SK-N-SH (cell line): ENCODE data around the gene KMO. TPM values are rescaled to one million over a fixed set of nuclear protein-coding genes. Genes with fewer than 3 reads are reported as not detected.

Experiments
- CTCF ChIA-PET: fragments of 300-600, 350-600 bp; formaldehyde crosslinking; extraction: SDS; loops from one replicate; lab custom pipeline; 2021; lab: Yijun Ruan, JAX
- POLR2A ChIA-PET: fragments of 350-600 bp; sonication (Branson Sonifier 250); formaldehyde crosslinking; extraction: SDS; loops from one replicate; lab custom pipeline; 2020; ENCODE audit warnings: antibody characterized with exemption, inconsistent platforms; lab: Yijun Ruan, JAX
- DNase-seq: peaks from one replicate; pipeline ENCODE4 v3.0.0; 2012
- H2AFZ ChIP-seq: fragments of 200-600 bp; sonication (generic); 2 replicates; pipeline ENCODE4 v1.8.1; 2016; ENCODE audit warnings: antibody characterized with exemption, mild to moderate bottlenecking, low read depth
- H3F3A ChIP-seq: fragments of 200-600 bp; sonication (generic); replicated peaks from 2 replicates; pipeline ENCODE3; 2016; ENCODE audit warnings: antibody characterized with exemption, mild to moderate bottlenecking; ENCODE audit not compliant: insufficient read depth
- H3K27ac ChIP-seq, 2 experiments: fragments of 200-500 bp in 1 of 2; fragments of 200-600 bp in 1 of 2; sonication (Bioruptor generic) in 1 of 2; sonication (generic), shearing (Covaris generic) in 1 of 2; 2 replicates each; pipeline versions ENCODE4 v1.5.1 to v1.6.1; 2014 to 2016; ENCODE audit warnings: low read depth in 2 of 2, inconsistent platforms in 1 of 2, low read length in 1 of 2, mild to moderate bottlenecking in 1 of 2, mixed read lengths in 1 of 2
- H3K27me3 ChIP-seq: fragments of 200-600 bp; sonication (generic), shearing (Covaris generic); 2 replicates; pipeline ENCODE4 v1.6.1; 2016; ENCODE audit warnings: mixed run types; ENCODE audit not compliant: insufficient read depth
- H3K36me3 ChIP-seq, 2 experiments: fragments of 200-500 bp in 1 of 2; fragments of 200-600 bp in 1 of 2; sonication (Bioruptor generic) in 1 of 2; sonication (generic) in 1 of 2; replicated peaks in 1 of 2; 2 replicates each; pipeline versions ENCODE3 to v1.5.1; 2014 to 2016; ENCODE audit warnings: low read length in 1 of 2, mild to moderate bottlenecking in 1 of 2; ENCODE audit not compliant: insufficient read depth in 2 of 2, control insufficient read depth in 1 of 2
- H3K4me1 ChIP-seq, 2 experiments: fragments of 200-500 bp in 1 of 2; fragments of 200-600 bp in 1 of 2; sonication (Bioruptor generic) in 1 of 2; sonication (generic), shearing (Covaris generic) in 1 of 2; 2 replicates each; pipeline versions ENCODE4 v1.5.1 to v1.6.1; 2014 to 2016; ENCODE audit warnings: low read depth in 1 of 2, low read length in 1 of 2, mixed run types in 1 of 2; ENCODE audit not compliant: insufficient read depth in 2 of 2, control insufficient read depth in 1 of 2
- H3K4me2 ChIP-seq: fragments of 200-600 bp; sonication (generic), shearing (Covaris generic); 2 replicates; pipeline ENCODE4 v1.6.1; 2017; ENCODE audit warnings: mixed run types
- H3K4me3 ChIP-seq, 2 experiments: fragments of 200-500 bp in 1 of 2; fragments of 200-600 bp in 1 of 2; sonication (Bioruptor generic) in 1 of 2; sonication (generic), shearing (Covaris generic) in 1 of 2; 2 replicates each; pipeline versions ENCODE4 v1.5.1 to v1.8.1; 2014 to 2016; ENCODE audit warnings: low read depth in 2 of 2, inconsistent platforms in 1 of 2, low read length in 1 of 2, mild to moderate bottlenecking in 1 of 2, mixed read lengths in 1 of 2, moderate library complexity in 1 of 2
- H3K79me2 ChIP-seq: fragments of 200-600 bp; sonication (generic); 2 replicates; pipeline ENCODE4 v1.8.1; 2017; ENCODE audit warnings: mild to moderate bottlenecking; ENCODE audit not compliant: insufficient read depth
- H3K9ac ChIP-seq: fragments of 200-600 bp; sonication (generic); 2 replicates; pipeline ENCODE4 v1.6.1; 2017; ENCODE audit warnings: mixed run types
- H3K9me2 ChIP-seq: fragments of 200-600 bp; sonication (generic); 2 replicates; pipeline ENCODE4 v1.6.1; 2017; ENCODE audit warnings: mixed run types
- H3K9me3 ChIP-seq: fragments of 200-600 bp; sonication (generic); 2 replicates; pipeline ENCODE4 v1.6.1; 2017; ENCODE audit warnings: mixed run types, mild to moderate bottlenecking, moderate library complexity
- H4K20me1 ChIP-seq: fragments of 200-600 bp; sonication (generic); 2 replicates; pipeline ENCODE4 v1.6.1; 2017; ENCODE audit warnings: mild to moderate bottlenecking, mixed run types; ENCODE audit not compliant: insufficient read depth
- ELF1 ChIP-seq: IDR thresholded peaks from 2 replicates; pipeline ENCODE4 v1.4.0; 2012
- EP300 ChIP-seq, 2 experiments: IDR thresholded peaks; 2 replicates each; pipeline versions ENCODE4 v1.4.0 to v1.6.1; 2012; ENCODE audit warnings: borderline replicate concordance in 1 of 2, low read depth in 1 of 2, low read length in 1 of 2
- EZH2phosphoT487 ChIP-seq: fragments of 200-600 bp; sonication (generic); IDR thresholded peaks from 2 replicates; pipeline ENCODE4 v1.6.1; 2017; ENCODE audit warnings: low read depth, mixed run types, mild to moderate bottlenecking, antibody characterized with exemption, moderate library complexity, borderline replicate concordance
- FOSL2 ChIP-seq: IDR thresholded peaks from 2 replicates; pipeline ENCODE4 v1.4.0; 2012; ENCODE audit warnings: low read depth, mild to moderate bottlenecking, moderate library complexity, borderline replicate concordance
- GABPA ChIP-seq: IDR thresholded peaks from 2 replicates; pipeline ENCODE4 v1.4.0; 2012; ENCODE audit warnings: low read depth, mild to moderate bottlenecking
- GATA2 ChIP-seq: sonication (generic); formaldehyde crosslinking; IDR thresholded peaks from 2 replicates; pipeline ENCODE4 v1.5.0; 2020; ENCODE audit warnings: mild to moderate bottlenecking, missing genetic modification reagents
- IRF3 ChIP-seq: fragments of 150-350 bp; IDR thresholded peaks from 2 replicates; pipeline ENCODE4 v1.6.1; 2016; ENCODE audit warnings: mild to moderate bottlenecking, low read depth, low read length
- MEF2A ChIP-seq: IDR thresholded peaks from 2 replicates; pipeline ENCODE4 v1.4.0; 2012; ENCODE audit warnings: low read depth, borderline replicate concordance
- NFIC ChIP-seq: IDR thresholded peaks from 2 replicates; pipeline ENCODE4 v1.4.0; 2012; ENCODE audit warnings: borderline replicate concordance
- NRF1 ChIP-seq: IDR thresholded peaks from 2 replicates; pipeline ENCODE4 v1.6.1; 2012; ENCODE audit warnings: low read depth, mild to moderate bottlenecking, low read length
- POLR2AphosphoS5 ChIP-seq: IDR thresholded peaks from 2 replicates; pipeline ENCODE4 v1.6.1; 2012; ENCODE audit warnings: low read depth, low read length
- RAD21 ChIP-seq: IDR thresholded peaks from 2 replicates; pipeline ENCODE4 v1.6.1; 2012; ENCODE audit warnings: mild to moderate bottlenecking, low read length
- RCOR1 ChIP-seq: fragments of 150-350 bp; IDR thresholded peaks from 2 replicates; pipeline ENCODE4 v1.6.1; 2017; ENCODE audit warnings: antibody characterized with exemption, low read length
- RXRA ChIP-seq: IDR thresholded peaks from 2 replicates; pipeline ENCODE4 v1.4.0; 2012; ENCODE audit warnings: low read depth, mild to moderate bottlenecking, borderline replicate concordance
- TCF12 ChIP-seq: IDR thresholded peaks from 2 replicates; pipeline ENCODE4 v1.4.0; 2012
- USF2 ChIP-seq: fragments of 150-350 bp; IDR thresholded peaks from 2 replicates; pipeline ENCODE4 v1.6.1; 2017; ENCODE audit warnings: antibody characterized with exemption, low read length, low read depth, borderline replicate concordance
- WGBS: methylation state at CpG from one replicate; pipeline ENCODE4 v1.1.6; 2017; ENCODE audit warnings: low lambda C conversion rate; 5-methylcytosine and 5-hydroxymethylcytosine counted together
- polyA plus RNA-seq, 3 experiments: library from polyadenylated mRNA; depleted of rRNA; stranded (reverse); fragments of >200 nt; gene quantifications; 2 replicates each; pipeline ENCODE4 v1.2.3, GENCODE V29; 2012
- TF ChIP-seq, protein P1 (sequence below): IDR thresholded peaks from 2 replicates; pipeline ENCODE4 v1.4.0; 2012; ENCODE audit warnings: low read depth, borderline replicate concordance
- TF ChIP-seq, protein P2 (sequence below): IDR thresholded peaks from 2 replicates; pipeline ENCODE4 v1.4.0; 2012; ENCODE audit warnings: low read depth
- TF ChIP-seq, protein P3 (sequence below): IDR thresholded peaks from 2 replicates; pipeline ENCODE4 v1.4.0; 2012; ENCODE audit warnings: low read depth, borderline replicate concordance
- TF ChIP-seq, protein P4 (sequence below): IDR thresholded peaks from 2 replicates; pipeline ENCODE4; 2012

The KMO gene
- polyA plus RNA-seq, 1 of the 3 experiments (the other 2 are of a cell fraction), result not detected

GRCh38 chr1:241630899-241631298 is 98.7 kb downstream of the KMO start:
- POLR2A ChIA-PET, result no interaction called here
- H3K4me2 ChIP-seq, result no peak overlapping the region
- 95% methylated on average over 2 of the region's 2 CpGs for WGBS

GRCh38 chr1:241631674-241632073 is 99.5 kb downstream of the KMO start:
- Histone ChIP-seq H3K4me3 (no peak overlapping the region), H3F3A (peaks cover 12% of the 10 kb centered on the region), H3K9ac (no peak overlapping the region), H3K79me2 (peaks cover 8% of the 10 kb centered on the region; the same call in 1 of the 2 replicates), H3K27ac (no peak overlapping the region), H3K4me1 (no peaks in the 10 kb centered on the region; a peak in 1 of 4 replicates), H3K27me3 (no peaks in the 10 kb centered on the region), H2AFZ (no peak overlapping the region), H3K36me3 (peaks cover 24 to 35% of the 10 kb centered on the region in 2 experiments), H3K9me2 (no peaks in the 10 kb centered on the region; the same call in 1 of the 2 replicates), H3K4me2 (no peak overlapping the region), H4K20me1 (no peaks in the 10 kb centered on the region), H3K9me3 (no peaks in the 10 kb centered on the region)
- no peak for DNase-seq
- ChIA-PET CTCF (no interaction called here), POLR2A (no interaction called here)
- 88% methylated on average over 5 of the region's 5 CpGs for WGBS
- TF ChIP-seq FOSL2 (no peak), IRF3 (no peak), ELF1 (no peak), POLR2AphosphoS5 (no peak), USF2 (no peak), NFIC (no peak), GATA2 (CRISPR knock-in tag) (no peak), MEF2A (no peak), NRF1 (no peak), TCF12 (no peak), RXRA (no peak), EZH2phosphoT487 (no peak)
- TF ChIP-seq, protein P1, sequence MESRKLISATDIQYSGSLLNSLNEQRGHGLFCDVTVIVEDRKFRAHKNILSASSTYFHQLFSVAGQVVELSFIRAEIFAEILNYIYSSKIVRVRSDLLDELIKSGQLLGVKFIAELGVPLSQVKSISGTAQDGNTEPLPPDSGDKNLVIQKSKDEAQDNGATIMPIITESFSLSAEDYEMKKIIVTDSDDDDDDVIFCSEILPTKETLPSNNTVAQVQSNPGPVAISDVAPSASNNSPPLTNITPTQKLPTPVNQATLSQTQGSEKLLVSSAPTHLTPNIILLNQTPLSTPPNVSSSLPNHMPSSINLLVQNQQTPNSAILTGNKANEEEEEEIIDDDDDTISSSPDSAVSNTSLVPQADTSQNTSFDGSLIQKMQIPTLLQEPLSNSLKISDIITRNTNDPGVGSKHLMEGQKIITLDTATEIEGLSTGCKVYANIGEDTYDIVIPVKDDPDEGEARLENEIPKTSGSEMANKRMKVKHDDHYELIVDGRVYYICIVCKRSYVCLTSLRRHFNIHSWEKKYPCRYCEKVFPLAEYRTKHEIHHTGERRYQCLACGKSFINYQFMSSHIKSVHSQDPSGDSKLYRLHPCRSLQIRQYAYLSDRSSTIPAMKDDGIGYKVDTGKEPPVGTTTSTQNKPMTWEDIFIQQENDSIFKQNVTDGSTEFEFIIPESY, result no peak
- TF ChIP-seq, protein P2, sequence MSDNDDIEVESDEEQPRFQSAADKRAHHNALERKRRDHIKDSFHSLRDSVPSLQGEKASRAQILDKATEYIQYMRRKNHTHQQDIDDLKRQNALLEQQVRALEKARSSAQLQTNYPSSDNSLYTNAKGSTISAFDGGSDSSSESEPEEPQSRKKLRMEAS, result no peak
- TF ChIP-seq, protein P3, sequence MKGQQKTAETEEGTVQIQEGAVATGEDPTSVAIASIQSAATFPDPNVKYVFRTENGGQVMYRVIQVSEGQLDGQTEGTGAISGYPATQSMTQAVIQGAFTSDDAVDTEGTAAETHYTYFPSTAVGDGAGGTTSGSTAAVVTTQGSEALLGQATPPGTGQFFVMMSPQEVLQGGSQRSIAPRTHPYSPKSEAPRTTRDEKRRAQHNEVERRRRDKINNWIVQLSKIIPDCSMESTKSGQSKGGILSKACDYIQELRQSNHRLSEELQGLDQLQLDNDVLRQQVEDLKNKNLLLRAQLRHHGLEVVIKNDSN, result no peak

More at GRCh38 chr1:241630899-241631298, 98.7 kb downstream of the KMO start:
- no peak overlapping the region for H2AFZ ChIP-seq
- H3K9ac ChIP-seq, result no peak overlapping the region
- no peaks in the 10 kb centered on the region for H4K20me1 ChIP-seq
- H3K4me1 ChIP-seq, result no peaks in the 10 kb centered on the region; a peak in 1 of 4 replicates
- 0 out of 2 replicates have a peak, but pooled peaks cover under 1% of the 10 kb centered on the region for H3K79me2 ChIP-seq
- CTCF ChIA-PET, result no interaction called here
- H3F3A ChIP-seq, result peaks cover 12% of the 10 kb centered on the region
- TF ChIP-seq FOSL2, result no peak
- TF ChIP-seq EP300 (IDR thresholded peaks at IDR 0.05; ENCODE audit: borderline replicate concordance in 1 of 2, low read depth in 1 of 2, low read length in 1 of 2), result no peak
- no peak for TF ChIP-seq GATA2 (CRISPR knock-in tag)
- no peak for TF ChIP-seq MEF2A
- TF ChIP-seq GABPA, result no peak
- TF ChIP-seq RXRA, result no peak
- no peak for TF ChIP-seq EZH2phosphoT487
- no peak for TF ChIP-seq RAD21
- no peak for TF ChIP-seq ELF1
- TF ChIP-seq, protein P4, sequence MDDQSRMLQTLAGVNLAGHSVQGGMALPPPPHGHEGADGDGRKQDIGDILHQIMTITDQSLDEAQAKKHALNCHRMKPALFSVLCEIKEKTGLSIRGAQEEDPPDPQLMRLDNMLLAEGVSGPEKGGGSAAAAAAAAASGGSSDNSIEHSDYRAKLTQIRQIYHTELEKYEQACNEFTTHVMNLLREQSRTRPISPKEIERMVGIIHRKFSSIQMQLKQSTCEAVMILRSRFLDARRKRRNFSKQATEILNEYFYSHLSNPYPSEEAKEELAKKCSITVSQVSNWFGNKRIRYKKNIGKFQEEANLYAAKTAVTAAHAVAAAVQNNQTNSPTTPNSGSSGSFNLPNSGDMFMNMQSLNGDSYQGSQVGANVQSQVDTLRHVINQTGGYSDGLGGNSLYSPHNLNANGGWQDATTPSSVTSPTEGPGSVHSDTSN, result no peak
- no peak for TF ChIP-seq RCOR1
- TF ChIP-seq NRF1, result no peak
- no peaks in the 10 kb centered on the region; the same call in 1 of the 2 replicates for H3K9me2 ChIP-seq
- peaks cover 24 to 32% of the 10 kb centered on the region in 2 experiments for H3K36me3 ChIP-seq
- no peaks in the 10 kb centered on the region for H3K9me3 ChIP-seq
- no peak overlapping the region for H3K4me3 ChIP-seq
- H3K27ac ChIP-seq, result no peak overlapping the region
- DNase-seq, result no peak
- no peaks in the 10 kb centered on the region for H3K27me3 ChIP-seq
